AG09309 (cell line): Measurements from ENCODE around the gene EXOC4.

Source experiments
- DNase-seq: peaks from one replicate; pipeline ENCODE4 v3.0.0-alpha.2; 2010; ENCODE audit warnings: low read depth
- H3K4me3 ChIP-seq: 2 replicates; pipeline ENCODE4 v1.5.1; 2011; ENCODE audit warnings: mild to moderate bottlenecking, low read depth, low read length, moderate library complexity; ENCODE audit not compliant: control insufficient read depth
- TF ChIP-seq, protein P1 (sequence below): IDR thresholded peaks from 2 replicates; pipeline ENCODE4 v1.5.1; 2011; ENCODE audit warnings: mild to moderate bottlenecking, low read depth, low read length, inconsistent platforms; ENCODE audit not compliant: insufficient read depth, control insufficient read depth; ENCODE audit errors: missing control alignments

Gene EXOC4

DNA sequence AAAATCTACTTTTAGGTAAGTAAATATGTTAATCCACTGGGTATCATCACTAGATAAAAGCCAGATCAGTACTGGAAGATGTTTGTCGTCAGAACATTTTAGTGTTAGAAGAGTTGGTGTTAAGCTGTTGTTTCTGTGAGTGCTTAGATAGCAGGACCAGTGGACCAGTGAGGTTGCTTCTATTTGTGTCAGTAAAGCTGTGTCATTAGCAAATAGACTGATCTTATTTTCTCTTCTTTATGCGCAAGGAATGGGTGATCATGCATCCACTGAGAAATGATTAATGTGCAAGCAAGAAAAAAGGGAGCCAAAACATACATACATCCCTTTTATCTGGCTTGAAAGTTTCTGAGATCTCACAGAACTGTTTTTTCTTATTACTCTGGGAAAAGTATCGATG lies 42.6 kb downstream of the EXOC4 start:
- no peak for DNase-seq
- H3K4me3 ChIP-seq, result no peak overlapping the region
- TF ChIP-seq, protein P1, sequence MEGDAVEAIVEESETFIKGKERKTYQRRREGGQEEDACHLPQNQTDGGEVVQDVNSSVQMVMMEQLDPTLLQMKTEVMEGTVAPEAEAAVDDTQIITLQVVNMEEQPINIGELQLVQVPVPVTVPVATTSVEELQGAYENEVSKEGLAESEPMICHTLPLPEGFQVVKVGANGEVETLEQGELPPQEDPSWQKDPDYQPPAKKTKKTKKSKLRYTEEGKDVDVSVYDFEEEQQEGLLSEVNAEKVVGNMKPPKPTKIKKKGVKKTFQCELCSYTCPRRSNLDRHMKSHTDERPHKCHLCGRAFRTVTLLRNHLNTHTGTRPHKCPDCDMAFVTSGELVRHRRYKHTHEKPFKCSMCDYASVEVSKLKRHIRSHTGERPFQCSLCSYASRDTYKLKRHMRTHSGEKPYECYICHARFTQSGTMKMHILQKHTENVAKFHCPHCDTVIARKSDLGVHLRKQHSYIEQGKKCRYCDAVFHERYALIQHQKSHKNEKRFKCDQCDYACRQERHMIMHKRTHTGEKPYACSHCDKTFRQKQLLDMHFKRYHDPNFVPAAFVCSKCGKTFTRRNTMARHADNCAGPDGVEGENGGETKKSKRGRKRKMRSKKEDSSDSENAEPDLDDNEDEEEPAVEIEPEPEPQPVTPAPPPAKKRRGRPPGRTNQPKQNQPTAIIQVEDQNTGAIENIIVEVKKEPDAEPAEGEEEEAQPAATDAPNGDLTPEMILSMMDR, result no peak

- no peak overlapping the region for H3K4me3 ChIP-seq
- no peak for DNase-seq
- TF ChIP-seq, protein P1, result no peak
These were observed 44.2 kb downstream of the EXOC4 start for GRCh38 chr7:133297093-133297492.

DNA sequence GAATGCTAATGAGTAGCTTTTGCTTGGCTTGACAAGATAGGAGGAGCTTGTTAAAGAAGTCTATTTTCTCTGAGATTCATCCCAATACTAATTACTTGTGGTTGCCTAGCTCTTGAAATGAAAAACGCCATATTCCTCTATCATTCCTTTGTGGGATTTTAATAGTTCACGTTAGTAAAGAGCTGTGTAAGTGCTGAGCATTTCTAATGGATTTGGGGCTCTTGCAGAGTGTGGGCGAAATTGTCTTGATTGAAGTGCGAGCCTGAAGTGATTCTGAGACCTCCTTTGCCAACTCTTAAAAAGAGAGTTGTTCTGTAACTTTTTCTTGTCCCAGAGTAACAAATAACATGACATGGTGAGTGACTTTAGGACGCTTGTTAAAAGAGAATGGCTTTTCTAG lies 45.2 kb downstream of the EXOC4 start:
- no peak overlapping the region for H3K4me3 ChIP-seq
- DNase-seq, result no peak
- TF ChIP-seq, protein P1, result no peak

DNA sequence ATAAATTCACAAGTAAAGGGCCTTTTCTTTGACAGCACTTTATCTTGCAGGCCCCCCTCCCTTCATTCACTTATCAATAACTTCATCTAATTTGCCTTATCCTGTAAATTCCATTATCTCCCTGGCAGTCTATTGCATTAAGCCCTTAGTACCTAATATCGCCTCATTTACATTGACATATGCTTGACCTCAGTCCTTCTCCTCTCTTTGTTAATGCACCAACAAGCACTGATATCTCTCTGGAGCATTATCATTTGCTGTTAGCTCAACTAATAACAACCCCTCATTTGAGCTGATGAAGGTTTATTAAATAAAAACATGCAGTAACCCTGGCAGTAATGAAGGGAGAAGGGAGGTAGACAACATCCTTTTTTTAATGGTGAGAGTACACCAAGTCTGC lies 46.8 kb downstream of the EXOC4 start:
- no peak for DNase-seq
- H3K4me3 ChIP-seq, result no peak overlapping the region
- TF ChIP-seq, protein P1, result no peak

DNA sequence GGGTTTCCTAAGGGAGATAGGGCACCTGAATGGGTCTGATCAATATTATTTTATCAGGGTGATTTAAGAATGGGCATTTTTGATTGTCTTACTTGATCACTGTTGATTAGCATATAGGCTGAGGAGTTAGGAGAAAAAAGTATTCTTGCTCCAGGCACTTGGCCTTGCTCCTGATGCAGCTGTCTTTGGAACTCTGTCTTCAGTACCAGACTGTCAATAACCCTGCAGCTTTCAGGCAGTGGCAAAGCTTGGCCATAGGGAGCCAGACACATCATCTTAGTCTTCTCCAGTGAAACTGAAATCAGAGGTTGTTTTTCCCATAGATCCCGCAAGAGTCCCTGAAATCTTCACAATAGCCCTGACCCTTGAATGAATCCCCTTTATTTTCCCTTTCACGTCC lies 47.2 kb downstream of the EXOC4 start:
- no peak overlapping the region for H3K4me3 ChIP-seq
- no peak for DNase-seq
- TF ChIP-seq, protein P1, result no peak

DNA sequence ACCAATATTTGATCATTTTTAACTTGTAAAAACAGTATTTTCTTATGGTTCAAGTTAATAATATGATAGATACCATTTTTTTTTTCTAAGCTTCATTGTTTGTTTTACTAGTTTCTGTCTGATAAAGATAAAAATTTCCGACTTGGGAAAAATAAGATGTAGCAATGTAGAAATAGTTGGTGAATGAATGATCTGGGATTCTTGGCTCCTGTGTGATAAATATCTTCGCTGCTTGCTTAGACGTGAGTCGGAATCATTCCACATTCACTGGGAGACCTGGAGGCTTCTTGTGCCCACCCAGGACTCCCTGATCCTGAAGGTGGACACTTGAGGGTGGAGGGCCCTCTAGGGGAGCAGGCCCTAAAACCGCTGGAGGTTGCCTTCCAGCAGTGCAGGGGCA lies 47.9 kb downstream of the EXOC4 start:
- TF ChIP-seq, protein P1, result no peak
- no peak for DNase-seq
- H3K4me3 ChIP-seq, result no peak overlapping the region

DNA sequence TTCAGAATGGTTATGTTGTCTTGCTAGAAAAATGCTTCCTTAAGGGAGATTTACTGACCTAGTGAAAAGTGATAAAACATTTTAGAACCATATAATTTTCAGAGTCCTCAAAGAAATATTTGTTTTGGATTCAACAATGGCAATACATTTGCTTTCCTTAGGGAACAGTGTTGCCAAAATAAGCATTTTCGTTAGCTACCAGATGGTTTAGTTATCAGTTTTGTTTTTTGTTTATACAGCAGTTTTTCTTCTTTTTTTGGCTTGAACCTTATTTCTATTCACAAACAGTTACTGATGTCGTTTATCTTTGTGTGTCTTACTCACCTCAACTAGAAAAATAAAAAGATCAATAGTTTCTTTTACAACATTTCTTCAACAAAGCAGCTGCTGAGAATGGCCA lies 48.6 kb downstream of the EXOC4 start:
- TF ChIP-seq, protein P1, result no peak
- H3K4me3 ChIP-seq, result no peak overlapping the region
- DNase-seq, result no peak
